ENCODE data around the gene SLC6A12.

- TF ChIP-seq CTCF (IDR thresholded peaks at IDR 0.05), result no peak
- no peak for TF ChIP-seq POLR2A (IDR thresholded peaks at IDR 0.05)
These were observed 22.5 kb upstream of the SLC6A12 start for GRCh38 chr12:236445-236844.
